HG02981 (cell line): Measurements from ENCODE around the gene NEDD9.

Experiments used
- ATAC-seq: cut with Tn5 transposase; IDR thresholded peaks from one replicate; pipeline ENCODE4 v1.9.1; 2021; ENCODE audit warnings: mild to moderate bottlenecking, moderate library complexity; ENCODE audit not compliant: unreplicated experiment

NEDD9 gene

DNA sequence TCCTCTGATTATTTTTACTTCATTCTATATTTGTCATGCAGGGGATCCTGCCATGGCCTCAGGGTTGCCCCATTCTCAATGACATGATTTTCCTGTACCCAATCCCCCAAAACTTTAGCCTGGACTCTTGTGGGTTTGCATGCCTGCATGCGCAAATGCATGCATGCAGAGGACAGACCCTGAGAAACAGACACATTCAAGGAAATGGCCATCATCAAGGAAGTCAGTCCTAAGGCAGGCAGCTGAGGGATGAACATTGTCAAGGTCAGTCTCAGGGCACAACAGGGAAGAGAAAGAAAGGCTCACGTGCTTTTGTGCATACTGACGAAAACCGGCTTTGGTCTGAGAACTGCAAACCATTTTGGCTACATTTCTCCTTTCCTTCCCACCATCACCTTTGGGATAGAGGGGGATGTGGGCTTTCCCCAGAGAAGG, 13.1 kb downstream of the NEDD9 start:
- ATAC-seq, result no peak

DNA sequence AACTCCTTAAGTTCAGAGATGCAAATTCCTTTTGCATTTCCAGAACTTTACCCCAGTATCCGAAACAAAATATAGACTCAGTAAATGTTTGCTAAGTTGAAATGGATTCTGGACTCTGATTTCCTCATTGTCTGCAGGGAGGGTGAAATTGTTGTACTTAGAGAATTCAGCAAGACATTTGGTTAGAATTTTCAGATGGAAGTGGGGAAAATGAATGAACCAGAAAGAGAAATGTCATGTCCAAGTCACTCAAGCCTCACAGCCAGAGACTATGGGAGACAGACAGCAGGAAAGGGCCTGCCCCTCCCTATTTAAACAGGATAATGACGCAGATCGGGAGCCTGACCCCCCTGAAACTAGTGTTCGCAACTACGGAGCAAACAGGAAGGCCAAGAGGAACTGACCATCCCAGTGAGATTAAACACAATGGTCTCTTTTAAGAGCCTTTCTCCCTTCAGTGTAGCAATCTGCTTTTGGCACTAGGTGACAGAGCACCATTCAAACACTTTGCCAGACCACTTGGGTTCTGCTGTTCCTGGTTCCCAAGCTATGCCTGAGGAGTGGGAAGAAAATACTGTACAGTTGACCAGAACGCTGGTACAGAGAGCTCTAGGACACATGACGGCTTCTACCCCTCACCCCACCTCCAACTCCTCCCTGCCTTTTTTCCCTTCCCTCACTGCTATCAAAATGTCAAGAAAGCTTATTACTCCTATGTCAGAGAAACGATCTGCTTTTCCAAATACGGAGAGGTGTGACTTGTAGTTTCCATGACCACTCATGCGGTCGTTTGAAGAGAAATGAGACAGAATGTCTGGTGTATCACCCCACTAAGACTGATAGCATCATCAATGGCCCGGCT, 13.7 kb downstream of the NEDD9 start:
- no peak for ATAC-seq

DNA sequence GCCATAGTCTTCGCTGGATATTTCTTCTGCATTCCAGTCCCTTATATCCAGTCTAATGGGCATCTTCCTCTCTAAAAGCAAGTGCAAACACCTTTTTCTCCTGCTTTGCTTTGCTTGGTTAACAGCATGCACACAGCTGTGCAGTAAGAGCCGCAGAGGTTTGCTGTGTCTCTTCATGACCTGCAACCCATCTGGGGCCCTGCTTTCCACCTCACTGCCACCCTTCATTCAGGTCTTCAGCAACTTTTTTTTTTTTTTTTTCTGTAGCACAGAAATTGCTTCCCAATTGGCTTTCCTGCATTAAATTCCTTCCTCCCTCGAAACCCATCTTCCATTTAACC, 14.4 kb downstream of the NEDD9 start:
- no peak for ATAC-seq

DNA sequence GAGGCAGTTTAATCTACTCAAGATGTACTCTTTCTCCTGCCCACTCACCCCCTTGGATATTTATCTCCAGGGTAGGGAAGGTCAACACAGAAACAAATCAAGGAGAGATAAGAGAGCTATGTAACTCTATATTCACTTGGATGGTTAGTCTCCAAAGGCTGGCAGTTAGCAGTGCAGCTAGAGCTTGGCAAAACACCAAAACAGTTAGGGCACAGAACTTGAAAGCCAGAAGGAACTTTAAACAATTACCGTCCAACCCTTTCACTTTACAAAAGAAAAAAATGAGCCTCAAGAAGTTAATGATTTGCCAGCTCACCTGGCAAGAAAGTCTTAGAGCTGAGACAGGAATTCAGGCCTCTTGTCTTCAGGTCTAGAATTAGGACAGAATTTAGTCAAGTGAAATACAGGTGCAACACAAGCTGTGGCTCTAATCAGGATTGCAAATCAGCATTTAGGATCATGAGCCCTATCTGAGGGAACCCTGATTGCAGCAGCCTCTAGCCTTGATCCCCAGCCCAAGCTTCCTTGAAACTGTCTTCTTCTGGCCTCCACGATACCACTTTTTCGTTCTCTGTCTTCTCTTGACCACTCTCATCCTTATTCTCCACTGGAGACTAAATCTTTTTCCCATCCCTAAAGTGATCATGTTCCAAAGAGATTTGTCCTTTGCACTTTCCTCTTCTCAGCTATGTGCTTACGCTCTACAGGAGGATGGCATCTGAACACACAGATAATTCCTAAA, 14.9 kb downstream of the NEDD9 start:
- ATAC-seq, result no peak

DNA sequence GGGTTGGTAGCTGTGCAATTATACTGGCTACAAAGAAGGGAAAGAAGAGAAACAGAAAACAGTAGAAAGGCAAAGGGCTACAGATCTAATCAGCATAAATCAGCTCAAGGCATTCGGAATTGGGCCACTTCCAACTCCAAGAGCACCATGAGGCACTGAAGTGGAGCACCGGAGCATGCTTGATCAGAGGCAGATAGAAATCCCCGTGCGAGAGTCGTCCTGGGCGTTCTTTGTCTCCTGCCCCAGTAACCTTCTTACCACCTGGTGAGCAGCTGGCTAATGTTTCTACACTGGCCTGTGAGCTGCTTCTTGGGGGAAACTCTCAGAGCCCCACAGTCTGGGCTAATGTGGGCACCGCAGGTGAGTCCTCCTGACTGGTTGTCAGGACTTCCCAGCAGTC, 16.7 kb downstream of the NEDD9 start:
- no peak for ATAC-seq

DNA sequence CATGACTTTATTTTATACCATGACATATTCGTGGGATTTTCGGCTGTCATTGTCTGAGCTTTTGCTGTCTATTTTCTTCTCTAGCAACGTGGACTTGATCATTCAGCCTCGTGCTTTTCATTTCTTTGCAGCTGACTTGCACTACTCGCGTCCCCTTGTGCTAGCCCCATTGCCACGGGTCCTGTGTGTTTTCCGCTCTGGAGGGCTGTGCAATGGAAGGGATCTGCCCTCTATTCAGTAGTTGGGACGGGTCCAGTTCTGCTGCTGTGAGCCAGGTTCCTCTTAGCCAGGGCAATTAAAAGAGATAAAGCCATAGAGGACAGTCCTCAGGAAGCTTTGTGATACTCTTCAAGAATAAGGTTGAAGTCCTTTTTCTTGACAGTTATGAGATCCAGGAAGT, 17.6 kb downstream of the NEDD9 start:
- ATAC-seq, result no peak

DNA sequence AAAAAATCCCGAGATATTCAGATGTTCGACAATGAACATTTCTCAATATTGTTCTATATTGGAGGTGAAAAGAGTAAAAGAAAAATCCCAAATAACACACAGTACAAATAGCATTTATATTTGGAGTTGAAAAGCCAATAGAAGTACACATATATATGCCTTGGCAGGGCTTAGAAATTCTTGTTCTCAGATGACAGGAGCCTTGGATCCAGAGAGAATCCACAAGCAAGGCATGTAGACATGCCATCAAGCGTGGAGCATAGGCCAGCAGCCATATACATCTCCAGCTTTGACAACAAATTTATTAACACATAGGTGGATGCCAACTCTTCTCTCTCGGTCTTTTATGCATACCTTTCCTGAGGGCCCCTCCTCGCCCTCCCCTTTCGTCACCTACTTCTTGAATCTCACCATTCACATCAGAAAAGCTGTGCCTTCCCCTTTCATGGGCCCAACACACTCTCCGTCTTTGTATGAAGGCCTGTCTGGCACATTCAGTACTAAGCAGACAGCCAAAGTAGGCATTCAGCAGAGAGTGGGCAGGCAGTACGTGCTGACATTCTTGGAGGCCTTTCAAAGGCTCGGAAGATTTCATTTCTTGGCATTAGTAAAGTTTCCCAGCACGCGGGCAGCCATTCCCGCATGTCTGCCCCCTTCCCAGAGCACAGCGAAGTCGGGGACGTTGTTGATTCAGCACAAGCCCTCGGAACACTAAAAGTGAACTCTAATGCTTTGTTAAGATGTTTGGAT, 18.2 kb downstream of the NEDD9 start:
- ATAC-seq, result no peak

DNA sequence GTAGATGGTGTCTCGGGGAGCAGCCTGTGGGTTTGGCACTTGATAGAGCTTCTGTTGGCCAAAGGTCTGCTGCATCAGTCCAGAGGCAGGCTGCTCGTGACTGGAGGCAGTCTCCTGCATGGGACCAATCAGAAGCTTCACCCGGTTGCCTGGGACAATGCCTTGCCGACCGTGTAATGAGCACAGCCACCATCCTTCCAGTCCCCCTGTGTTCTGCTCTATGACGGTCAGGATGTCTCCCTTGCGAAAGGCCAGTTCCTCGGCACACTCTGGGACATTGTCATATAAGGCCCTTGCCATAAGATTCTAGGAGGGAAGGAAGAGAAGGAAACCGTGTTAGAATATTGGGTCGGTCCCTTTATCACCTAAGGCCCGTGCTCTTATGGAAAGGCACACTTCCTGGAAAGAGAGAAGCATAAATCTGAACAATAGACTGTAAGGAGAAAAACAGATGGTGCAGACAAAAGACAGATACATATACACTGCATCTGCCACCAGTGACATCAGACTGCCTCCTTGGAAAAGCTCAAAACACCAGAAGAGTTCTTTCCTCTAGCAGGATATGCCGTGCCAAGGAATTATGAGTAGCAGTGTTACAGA, 18.9 kb downstream of the NEDD9 start:
- no peak for ATAC-seq

DNA sequence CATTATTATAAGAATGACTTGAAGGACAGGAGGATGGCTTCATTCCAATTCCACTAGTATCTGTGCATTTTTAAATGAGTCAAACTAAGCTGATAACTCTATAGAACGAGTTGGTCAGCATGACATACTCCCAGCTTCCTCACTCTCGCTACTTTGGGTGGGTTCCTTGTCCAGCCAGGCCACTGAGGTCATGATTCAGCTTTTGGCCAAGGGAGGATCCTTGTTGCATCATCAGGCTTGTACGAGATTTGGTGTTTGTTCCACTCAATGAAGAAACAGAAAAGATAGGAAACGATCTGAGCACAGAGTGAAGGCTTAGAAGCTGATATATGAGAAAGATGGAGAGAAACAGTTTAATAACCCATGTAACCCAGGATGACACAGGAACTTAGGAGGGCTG, 19.8 kb downstream of the NEDD9 start:
- ATAC-seq, result no peak

DNA sequence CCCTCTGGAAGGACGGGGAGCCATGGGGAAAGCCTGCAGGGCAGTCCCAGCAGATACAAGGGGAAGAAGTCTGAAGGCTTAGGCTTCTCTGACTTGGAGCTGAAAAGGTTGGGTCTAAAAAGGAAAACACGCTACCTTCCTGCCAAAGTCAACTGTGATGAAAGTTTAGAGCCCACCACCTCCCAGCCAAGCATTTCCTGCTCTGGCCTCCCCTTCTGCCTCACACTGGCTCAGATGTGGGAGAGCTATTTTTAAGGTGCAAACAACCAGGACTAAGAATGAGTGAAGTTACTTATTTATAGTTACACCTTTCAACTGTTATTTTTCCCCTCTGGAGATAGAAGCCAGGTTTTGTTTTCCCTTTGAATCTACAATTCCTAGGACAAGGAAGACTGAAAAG, 21.2 kb downstream of the NEDD9 start:
- no peak for ATAC-seq

DNA sequence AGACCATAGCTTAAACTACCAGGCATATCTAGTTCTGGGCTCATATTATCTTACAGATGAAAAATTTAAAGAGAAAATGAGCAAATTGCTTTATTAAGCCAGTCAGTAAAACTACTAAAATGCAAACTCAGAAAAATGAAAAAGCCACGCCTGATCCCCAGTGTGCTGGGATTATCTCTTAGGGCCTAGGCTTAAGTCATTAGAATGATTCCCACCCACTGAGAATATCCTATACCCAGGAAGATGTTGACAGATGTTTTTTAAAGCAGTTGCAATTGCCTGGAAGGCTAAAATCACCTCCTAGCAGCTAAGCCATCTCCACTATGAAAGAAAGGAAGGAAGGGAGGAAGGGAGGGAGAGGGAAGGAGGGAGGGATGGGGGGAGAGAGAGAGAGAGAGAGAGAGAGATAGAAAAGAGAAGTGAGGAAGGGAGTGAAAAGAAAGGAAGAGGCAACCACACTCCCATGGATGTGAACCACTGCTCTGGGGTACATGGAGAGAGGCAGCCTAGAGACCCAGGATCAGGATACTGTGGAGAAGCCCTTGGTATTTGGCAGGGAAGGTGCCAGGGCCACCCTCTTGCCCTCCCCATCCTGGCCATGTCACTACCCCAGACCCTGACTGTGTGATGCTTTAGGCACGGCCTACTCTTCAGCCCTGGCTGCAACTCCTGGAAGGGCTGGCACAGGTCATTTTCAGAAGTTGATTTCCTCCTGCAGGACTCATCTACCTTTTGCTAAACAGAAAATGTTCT, 21.9 kb downstream of the NEDD9 start:
- no peak for ATAC-seq

DNA sequence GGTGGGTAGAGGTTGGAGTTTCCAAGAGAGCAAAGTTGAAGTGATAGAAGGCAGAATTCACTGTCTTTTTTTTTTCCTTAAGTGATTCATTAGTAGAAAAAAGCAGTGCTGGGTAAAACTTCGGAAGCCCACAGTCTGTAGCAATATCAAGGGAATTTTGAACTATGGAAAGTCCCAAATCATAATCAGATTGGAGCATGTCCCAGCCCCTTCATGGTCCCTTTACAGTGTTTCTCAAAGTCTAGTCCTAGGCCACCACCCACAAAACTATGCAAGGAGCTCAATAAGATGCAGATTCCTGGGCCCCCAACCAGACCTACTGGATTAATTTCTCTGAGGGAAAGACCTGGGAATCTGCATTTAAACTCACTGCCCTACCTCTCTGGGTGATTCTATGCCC, 22.6 kb downstream of the NEDD9 start:
- ATAC-seq, result no peak

DNA sequence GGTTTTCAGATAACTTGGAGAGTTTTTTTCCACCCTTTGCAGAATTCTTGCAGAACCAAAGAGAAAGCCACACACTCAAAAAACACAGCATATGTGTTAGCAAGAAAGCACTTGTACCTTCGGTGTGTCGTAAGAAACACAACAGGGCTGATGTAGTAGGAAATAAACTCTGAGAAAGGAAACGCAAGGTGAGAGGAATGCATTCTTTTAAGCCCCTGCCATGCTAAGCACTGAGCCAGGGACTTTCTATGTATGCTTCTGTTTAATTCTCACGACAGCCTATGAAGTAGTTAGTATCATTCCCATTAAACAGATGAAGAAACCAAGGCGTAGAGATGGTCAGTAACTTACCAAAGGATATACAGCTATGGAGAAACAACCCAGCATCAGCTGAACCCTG, 23.1 kb downstream of the NEDD9 start:
- no peak for ATAC-seq

DNA sequence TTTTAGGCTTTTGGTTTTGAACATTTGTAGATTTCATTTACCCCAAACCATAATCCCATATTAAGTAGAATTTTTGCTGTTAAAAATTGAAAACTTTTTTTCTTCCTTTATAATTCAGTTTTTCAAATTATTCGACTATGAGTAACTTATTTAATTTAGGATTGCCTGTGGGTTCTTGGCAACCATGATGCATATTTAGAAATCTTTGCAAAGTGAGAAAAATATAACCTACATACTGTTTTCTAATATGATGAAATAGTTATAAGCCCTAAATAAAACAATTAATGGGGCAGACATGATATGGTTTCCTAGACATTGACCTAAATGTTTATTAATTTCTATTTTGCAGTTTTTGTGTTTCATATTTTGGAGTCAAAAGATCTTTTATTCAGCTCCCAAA, 23.6 kb downstream of the NEDD9 start:
- no peak for ATAC-seq

DNA sequence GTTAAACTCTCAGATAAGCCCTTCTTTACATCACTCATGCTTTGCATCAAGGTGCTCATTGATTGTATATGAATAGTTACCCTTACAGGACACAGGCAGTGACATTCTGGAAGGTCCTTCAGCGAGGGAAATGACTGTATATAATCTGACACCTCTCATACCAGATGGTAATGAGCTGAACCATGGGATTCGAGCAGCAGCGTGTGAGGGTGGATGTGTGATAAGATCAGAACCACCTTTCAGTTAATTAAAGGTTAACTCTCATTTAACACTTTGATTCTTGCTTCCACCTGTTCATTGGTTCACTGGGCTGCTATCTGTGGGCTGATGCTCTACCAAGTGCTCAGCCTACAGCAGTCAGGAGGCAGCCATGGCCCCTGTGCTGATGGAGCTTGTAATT, 24.2 kb downstream of the NEDD9 start:
- no peak for ATAC-seq

DNA sequence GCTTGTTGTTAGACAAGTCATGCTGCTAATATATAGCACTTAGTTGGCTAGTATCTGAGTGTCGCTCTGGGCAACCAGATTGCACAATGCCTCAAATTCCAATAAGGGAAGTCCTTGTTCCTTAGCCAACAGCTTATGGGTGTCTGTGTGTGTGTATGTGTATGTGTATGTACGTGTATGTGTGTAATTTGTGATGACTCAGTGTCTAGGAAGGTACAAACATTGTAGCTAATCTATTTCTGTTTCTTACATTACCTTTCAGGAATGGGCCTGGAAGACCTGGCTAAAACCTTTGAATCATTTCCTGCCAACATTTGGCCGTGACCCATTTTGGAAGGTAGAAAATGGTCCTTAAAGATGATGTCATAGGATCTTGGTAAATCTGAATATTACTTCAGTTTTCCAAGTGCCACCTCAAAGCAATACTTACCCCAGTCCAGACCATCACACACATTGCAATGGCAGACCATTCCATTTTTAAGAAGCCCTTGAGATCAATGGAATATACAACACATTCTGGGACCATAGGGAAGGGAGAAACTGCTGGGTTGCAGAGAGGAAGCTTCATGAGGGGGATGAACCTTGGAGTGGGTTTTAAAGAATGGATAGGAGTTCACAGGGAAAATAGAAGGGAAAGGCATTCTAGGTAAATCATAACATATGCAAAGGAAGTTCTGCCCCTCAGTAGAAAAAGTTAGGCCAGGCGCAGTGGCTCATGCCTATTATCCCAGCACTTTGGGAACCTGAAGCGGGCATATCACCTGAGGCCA, 25.1 kb downstream of the NEDD9 start:
- no peak for ATAC-seq

DNA sequence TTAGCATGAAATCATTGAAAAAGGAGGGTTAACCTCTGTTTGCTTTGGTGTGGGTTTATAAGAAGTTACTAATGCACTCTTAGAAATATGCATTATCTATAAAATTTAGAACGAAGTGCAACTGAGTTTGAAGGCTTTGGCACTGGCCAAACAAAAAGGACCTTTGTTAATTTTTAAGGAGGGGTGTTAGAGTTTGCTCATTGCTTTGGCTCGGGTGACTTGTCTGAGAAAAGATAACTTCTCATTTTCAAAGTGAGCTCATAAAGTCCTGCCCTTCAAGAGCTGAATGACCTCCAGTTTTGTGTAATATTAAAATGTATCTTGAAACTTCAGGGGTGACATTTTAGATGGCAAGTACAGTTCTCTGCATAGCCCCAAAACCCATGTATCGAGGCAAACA, 25.9 kb downstream of the NEDD9 start:
- no peak for ATAC-seq

DNA sequence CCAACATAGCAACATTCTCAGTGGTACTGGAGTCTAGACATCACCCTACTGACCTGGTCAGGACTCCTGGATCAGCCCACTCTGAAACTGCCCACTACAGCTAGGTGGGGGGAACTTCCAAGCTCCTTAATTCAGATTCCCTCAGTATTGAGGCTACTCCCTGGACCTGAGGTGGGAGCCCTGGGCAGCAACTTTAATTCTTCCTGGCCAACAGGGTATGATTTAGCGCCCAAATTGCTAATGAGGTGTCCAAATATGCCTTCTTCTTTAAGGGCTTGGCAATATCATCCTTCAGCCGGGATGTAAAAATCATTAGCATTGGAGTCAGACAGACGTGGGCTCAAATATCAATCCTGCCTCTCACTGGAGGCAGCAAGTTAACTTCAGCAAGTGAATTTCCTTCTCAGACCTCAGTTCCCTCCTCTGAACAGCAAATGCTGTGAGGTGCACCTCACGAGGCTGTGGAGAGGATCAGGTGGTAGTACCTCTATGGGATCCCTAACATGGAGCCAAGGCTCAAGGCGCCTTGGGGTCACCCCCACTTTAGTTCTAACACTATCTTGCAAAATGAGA, 27.6 kb downstream of the NEDD9 start:
- no peak for ATAC-seq

DNA sequence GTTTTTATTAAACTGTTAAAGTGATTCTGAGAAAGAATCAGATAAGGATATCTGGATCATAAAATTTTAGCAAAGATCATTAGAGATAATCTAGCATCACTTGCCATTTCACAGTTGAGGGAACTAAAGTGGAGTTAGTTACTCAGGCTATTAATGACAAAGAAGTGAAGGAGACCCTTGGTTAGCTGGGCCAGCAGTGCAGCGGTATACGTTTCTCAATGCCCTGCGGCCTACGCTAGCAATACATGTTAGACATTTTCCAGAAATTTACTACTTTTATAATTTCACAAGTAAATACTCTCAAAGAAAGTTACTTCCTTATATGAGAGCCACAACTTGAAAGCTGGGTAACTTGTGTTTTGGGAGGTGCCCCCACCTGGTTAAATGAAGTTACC, 28.5 kb downstream of the NEDD9 start:
- ATAC-seq, result no peak
